Stimulated activated CD8-positive, alpha-beta memory T cell treated with anti-CD3 and anti-CD28 coated beads, Interleukin-4, amount 100 ng/mL, for 1 hour (primary cell): ENCODE results near the gene UTP14C.
"Not testable (repeated sequence)": the region's sequence is repeated elsewhere in the genome, so short reads cannot be mapped to it uniquely, and the experiment has no call there.

ENCODE experiments used
- DNase-seq, 2 donors: peaks; one replicate each; pipeline ENCODE4 v3.0.0-alpha.2; 2020; ENCODE audit warnings: low read depth in 2 of 2, low spot score in 1 of 2

UTP14C gene

DNA sequence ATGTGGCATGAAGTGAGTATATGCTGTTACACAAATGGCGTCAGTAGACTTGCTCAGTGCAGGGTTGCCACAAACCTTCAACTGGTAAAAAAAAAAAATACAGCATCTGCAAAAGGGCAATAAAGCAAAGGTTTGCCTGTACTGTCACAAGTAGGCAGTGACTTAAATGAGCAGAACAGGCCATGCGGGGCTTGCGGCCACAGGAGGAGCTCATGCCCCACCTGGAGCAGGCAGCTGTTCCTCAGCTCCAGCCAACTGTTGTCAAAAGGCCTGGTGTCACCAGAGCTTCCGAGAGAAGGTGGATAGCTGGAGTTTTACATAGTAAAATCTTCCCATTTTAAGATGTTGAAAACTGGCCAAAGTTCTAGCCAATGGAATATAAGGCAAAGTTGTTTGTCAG, 20.9 kb upstream of the UTP14C start:
- no peak for DNase-seq

DNA sequence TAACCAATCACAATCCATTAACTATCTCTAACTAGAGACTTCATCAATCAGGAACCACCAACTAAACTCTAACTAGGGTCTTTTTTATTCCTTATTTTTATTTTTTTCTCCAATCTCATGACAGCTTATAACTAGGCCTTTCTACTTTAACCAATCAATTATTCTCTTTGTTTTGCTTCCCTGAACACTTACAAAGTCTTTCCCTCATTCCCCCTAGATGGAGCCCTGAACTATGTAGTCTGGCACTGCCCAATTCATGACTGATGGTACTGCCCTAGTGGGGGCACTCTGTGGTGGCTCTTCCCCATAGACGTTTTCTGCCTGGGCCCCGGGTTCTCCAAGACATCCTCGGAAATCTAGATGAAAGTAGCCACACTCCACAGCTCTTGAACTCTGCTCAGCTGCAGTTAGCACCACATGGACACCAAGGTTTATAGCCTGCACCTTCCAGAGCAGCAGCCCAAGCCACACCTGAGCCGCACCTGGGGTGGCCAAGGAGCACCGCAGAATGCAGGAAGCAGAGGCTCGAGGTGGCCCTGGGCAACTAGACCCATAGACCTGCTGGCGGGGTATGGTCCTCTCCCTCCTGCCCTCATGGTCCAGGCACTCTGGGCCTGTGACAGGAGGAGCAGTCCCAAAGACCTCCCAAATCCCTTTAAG, 19.9 kb upstream of the UTP14C start:
- DNase-seq = no peak

DNA sequence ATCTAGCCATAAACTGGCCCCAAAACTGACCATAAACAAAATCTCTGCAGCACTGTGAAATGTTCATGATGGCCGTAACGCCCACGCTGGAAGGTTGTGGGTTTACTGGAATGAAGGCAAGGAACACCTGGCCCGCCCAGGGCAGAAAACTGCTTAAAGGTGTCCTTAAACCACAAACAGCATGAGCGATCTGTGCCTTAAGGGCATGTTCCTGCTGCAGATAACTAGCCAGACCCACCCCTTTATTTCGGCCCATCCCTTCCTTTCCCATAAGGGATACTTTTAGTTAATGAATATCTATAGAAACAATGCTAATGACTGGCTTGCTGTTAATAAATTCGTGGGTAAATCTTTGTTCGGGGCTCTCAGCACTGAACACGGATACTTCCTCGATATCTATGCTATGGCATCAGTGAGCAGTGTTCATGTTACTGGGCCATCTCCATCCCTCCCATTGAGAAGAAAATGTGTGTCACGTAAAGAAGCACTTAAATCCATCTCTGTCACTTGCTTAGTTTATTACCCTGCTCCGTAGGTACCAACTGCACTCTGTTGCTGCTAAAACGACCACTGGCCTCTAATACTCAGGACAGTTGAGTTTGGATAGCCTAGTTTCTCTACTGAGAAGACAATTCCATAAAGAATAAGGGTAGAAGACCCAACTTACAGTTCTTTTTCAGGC, 18.5 kb upstream of the UTP14C start:
- no peak for DNase-seq

DNA sequence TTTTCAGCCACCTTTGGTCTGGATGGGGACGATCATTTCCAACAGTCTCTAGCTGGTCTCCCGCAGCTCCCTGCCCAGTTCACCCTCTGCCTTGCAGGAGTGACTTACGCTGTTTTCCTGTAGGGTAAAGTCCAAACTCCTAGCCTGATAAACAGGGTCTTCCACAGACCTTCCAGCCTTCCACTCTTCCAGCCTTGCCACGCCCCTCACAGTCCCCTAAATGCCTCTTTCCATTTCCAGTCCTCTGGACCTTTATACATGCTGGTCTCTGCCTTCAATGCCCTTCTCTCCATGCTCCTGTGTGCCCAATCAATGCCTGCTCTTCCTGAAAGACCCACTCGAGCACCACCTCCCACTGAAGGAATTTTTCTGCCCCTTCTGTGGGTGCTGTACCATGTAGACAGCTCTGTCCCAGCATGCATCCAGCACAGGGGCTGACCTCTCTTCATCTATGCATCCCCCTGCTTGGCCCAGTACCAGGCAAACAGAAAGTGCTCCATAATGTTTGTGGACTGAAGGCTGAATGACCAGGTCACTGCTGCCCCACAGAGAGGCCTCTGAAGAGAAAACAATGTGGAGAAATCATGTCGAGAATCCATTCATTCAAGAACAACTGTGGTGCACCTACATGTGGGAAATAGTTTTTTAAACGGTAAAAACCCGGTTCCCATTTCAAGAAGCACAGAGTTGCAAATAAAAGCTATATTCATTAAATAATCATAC, 17.8 kb upstream of the UTP14C start:
- DNase-seq = no peak

DNA sequence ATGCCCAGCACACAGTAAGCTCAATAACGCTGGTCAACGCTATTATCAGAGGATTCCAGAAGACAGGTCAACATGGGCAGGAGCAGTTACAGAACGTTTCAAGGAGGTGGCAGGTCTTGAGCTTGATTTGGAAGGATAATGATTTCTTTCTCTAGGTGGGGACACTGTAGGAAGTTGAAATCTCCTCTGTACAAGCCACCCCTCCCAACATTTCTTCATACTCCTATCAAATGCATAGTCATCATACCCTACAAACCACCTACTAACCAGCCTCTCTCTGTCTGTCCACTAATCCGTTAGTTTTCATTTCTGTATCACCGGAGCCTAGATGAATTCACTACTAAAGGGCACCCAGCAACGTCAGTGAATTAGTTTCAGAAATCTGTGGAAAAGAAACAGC, 14.5 kb upstream of the UTP14C start:
- no peak for DNase-seq

DNA sequence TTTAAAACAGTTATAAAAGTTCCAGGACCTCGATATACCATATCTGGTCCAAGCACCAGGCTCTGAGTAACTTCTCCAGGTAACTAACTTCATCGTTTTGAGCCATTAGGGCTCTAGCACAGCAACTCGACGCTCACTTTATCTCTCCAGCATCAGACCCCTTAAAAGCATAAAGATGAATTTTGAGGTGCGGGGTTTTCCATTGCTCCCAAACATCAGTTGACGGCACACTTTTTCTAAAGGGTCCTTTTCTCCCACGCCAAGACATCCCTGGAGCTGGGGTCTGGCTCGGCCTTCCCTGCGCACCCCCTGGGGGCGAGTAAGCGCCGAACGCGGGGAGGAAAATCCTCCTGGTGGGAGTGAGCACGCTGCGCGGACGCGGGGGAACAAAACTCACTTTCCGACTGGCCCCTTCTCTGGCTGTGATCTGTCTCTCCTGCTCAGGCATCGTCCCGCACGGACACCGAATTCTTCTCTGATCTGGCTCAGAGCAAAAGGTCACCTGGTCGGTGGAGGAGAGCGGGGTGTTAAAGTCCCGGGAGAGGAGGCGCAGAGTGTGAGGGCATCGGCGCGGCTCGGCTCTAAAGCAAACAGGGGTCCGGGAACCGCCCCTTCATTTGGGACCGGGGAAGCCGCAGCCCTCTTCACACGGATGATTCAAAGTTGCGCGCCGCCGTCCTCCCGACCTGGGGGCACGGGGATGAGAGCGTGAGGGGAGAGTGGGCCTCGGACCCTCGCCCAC, 13.4 kb upstream of the UTP14C start, which contains the start of gene ATP7B:
Gene ATP7B, minus strand, starts transcription at position 561 of the 742 bp plus-strand sequence. Its CDS starts 113 bp downstream, at position 448.
- DNase-seq = no peak

DNA sequence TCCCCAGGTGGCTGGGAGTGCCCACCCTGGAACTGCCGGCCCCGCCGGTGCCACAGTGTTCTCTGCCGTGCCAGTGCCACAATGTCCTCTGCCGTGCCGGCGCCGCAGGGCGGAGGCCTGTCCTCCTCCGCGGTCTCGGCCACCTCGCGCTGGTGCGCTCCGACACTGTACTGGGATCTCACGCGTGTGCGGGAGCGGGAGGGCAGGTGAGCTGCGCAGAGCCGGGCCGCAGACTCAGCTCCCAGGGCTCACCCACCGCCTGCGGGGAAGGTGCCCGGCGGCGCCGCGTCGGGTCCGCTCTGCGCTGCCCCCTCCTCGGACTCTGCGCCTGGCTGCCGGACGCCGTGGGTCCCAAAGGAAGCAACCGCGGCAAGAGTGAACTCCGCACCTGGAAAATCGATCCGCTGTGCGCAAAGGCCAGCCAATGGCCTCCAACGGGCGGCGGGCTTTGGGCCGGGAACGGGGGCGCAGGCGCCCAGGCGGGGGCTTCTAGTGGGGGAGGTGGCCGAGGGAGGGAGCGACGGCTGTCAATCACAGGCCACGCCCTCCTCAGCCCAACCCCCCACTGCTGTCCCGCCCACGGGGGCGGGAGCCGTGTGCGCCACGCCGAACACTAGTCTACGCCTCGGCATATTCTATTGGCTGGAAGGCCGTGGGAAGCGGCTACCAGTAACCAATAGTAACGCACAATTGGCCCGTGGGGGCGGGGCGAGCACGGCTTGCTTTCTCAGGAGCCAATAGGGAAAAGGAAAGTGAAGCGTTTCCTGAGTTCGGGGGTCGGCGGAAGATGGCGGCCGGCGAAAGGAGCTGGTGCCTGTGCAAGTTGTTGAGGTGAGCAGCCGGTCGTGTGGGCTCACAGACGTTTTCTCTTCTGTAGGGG, 12.6 kb upstream of the UTP14C start, which contains the start of gene ALG11:
Gene ALG11, plus strand, starts transcription at position 767 of the 880 bp plus-strand sequence. Its CDS starts 21 bp downstream, at position 788.
- peak; percentile 99 for DNase-seq

DNA sequence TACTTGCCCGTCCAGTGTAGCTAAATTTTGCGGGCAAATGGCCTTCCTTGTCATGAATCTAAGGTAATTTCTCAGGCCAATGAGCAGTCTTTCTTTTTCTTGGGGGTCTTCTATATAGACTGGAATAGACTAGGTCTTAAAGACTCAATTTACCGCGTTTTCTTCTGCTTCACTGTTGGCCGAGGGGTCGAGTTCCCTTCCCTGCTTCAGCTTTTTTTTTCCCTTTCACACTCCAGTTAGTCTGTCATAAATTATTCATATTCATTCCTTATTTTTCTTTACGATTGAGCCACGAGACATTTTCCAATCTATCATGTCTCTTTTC, 12.0 kb upstream of the UTP14C start:
- DNase-seq = no peak

DNA sequence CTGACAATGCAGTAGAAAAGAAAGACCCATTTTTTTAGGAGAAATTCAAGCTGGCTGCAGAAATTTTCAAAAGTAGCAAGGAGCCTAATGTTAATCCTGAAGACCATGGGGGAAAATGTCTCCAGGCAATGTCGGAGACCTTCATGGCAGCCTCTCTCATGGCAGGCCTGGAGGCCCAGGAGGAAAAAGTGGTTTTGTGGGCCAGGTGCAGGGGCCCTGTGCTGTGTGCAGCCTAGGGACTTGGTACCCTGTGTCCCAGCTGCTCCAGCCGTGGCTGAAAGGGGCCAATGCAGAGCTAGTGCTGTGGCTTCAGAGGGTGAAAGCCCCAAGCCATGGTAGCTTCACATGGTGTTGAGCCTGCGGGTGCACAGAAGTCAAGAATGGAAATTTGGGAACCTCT, 8.2 kb upstream of the UTP14C start:
- DNase-seq = no peak

DNA sequence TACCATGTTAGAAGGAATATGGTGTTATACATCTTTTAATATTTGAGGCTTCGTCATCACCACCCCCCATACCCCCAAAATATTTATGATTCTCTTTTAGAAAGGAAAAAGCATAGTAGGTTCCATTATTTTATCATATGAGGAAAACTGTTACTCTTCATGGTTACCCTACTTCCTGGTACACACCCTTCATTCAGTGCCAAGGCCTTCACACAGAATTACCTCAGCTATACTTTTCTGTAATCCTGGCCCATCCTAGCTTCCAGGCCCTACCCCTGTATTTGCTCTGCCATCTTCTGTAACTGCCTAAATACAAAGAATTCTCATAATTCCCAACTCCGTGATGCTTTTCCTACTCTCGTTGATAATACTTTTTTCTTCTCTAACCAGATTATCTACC, 4.3 kb upstream of the UTP14C start:
- no peak for DNase-seq

DNA sequence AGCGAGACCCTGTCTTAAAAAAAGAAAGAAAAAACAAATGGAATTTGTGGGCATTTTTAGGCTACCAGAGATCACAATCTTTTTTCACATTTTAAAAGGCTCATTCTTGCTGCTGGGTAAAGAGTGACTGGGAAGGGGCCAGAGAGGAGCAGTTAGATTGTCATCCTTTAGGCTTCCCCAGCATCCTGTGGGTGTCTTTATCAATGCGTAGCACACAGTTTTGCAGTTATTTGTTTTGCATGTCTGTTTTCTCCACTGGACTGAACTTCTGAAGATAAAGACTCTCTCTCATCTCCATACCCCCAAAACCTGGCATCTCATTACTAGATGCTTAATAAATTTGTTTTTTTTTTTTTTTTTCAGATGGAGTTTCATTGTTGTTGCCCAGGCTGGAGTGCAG, 2.1 kb upstream of the UTP14C start:
- no peak for DNase-seq

DNA sequence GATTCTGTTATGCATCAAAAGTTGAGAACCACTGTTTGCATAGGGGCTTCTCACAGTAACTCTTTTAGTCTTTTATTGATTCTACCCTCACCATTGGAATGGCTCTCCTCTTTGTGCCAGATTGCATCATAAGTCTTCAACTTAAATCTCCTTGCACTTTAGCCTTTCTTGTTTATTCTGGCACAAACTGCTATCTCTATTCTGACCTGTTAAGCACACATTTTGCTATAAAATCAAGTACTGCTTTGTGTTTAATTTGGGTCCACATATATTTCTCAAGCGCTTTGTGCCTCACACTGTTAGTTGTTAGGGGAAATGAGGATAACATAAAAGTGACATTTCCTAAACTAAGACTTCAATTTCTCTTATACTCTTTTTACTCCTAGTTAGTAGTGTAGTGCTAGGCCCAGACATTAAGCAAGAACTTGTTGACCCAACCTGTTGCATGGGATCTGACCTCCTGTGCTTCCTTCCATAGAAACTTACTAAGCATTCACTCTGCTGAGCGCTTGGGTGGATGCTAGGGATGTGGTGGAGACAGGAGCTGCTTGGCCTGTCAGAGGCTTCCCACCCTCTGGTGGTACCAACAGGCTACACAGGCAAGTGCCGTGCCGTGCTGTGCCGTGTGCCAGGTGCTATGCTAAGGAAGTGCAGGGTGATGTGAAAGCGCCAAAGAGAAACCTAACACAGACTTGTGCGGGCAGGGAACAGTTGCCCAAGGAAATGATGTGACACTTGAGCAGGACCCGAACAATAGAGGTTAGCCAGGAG, 1.2 kb downstream of the UTP14C start:
- DNase-seq = no peak

DNA sequence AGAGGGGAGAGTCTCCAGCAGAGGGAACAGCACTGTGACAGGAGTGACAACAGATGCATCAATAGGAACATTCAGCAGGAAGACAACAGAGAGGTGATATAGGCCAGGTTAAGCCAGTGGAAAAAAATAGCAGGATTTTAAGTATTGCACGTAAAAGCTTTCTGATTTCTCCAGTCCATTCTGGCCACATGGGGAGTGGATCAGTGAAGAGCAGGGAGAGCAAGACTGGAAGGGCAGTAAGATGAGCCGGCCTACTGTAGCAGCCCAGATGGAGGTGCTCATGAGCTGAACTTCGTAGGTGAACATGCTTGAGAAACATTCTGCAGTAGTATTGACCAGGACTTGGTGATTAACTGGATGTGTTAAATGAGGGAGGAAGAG, 1.7 kb downstream of the UTP14C start:
- no peak for DNase-seq

DNA sequence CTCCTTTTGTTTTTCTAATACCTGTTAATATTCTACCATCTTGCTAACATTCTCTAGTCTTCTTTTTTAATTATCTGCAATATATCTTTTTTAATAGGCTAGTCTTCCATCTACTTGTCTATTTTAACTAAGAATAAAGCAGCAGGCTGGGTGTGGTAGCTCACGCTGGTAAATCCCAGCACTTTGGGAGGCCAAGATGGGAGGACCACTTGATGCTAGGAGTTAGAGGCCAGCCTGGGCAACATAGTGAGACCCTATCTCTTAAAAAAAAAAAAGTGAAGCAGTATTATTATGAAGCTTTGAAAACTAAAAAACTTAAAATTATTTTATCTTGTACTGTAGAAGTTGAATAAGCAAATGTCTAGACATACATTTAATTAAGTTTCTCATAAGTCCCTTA, 3.3 kb downstream of the UTP14C start:
- no peak for DNase-seq

DNA sequence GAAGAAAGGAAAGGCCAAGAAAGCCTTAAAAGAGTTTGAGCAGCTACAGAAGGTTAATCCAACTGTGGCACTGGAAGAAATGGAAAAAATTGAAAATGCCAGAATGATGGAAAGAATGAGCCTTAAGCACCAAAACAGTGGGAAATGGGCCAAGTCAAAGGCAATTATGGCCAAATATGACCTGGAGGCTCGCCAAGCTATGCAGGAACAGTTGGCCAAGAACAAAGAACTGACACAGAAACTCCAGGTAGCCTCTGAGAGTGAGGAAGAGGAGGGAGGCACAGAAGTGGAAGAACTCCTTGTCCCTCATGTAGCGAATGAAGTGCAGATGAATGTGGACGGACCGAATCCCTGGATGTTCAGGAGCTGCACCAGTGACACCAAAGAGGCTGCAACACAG, 5.1 kb downstream of the UTP14C start:
- DNase-seq = no peak

DNA sequence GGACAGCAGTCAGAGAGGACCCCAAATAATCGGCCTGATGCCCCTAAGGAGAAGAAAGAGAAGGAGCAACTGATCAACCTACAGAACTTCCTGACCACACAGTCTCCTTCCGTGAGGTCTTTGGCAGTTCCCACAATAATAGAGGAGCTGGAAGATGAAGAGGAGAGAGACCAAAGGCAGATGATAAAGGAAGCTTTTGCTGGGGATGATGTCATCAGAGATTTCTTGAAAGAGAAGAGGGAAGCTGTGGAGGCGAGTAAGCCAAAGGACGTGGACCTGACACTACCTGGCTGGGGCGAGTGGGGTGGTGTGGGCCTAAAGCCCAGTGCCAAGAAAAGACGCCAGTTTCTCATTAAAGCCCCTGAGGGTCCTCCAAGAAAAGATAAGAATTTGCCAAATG, 5.9 kb downstream of the UTP14C start:
- DNase-seq = not testable (repeated sequence)

DNA sequence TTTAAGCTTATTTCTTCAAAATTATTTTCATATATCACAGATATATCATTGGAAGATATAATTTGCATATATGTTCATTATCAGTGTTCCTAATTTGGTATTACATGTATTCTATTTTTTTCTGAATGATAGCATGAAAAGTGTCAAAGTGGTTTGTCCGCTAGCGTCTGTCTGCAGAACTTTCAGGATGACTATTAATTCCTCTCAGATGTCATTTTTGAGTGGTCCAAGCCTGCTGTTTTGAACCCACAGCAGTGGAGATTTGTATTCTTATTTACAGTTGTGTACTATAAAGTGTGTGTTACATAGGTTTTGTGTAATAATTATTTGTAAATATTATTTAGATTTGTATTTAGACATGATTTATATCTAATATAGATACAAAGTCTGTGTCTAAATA, 8.5 kb downstream of the UTP14C start:
- DNase-seq = no peak

DNA sequence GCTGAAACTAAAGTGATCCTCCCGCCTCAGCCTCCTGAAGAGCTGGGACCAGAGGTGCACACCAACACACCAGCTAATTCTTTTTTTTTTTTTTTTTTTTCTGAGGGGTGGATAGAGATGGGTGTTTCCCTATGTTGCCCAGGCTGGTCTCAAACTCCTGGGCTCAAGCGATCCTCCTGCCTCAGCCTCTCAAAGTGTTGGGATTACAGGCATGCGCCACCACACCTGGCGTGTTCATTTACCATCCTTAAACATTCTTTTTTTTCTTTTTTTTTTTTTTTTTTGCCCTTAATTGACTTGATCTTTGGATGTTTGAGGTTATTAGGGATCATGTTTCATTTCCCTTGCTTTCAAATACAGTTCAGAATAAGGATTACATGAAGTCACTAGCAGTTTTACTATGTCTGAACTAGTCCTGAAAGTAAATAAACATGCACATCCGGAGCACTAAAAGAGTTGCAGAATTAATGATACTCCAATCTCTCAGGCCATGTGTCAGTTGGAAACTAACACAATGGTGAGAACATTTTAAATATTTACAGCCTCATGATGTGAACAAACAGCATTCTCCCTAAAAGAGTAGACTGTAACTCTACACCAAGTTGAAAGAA, 10.2 kb downstream of the UTP14C start:
- DNase-seq = no peak

DNA sequence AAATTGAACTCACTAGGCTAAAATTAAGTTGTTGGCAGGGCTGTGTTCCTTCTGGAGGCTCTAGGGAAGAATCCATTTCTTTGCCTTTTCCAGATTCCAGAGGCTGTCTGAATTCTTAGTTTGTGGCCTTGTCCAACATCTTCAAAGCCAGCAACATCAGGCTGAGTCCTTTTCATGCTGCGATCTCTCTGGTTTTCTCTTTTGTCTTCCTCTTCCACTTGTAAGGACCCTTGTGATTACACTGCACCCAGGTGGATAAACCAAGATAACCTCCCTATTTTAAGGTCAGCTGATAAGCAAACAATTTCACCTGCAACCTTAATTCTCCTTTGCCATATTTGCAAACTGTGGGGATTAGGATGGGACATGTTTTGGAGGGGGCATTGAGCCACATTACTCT, 11.5 kb downstream of the UTP14C start:
- DNase-seq = no peak

DNA sequence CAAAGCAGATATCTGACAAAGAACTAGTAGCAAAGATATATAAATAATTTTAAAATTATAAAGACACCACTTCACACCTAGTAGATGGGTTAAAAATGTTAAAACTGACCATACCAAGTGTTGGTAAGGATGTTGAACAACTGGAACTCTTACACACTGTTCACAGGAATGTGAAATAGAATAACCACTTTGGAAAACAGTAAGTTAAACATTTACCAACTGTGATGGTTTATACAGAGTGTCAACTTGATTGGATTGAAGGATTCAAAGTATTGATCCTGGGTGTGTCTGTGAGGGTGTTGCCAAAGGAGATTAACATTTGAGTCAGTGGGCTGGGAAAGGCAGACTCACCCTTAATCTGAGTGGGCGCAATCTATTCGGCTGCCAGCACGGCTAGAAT, 19.2 kb downstream of the UTP14C start:
- no peak for DNase-seq
